ENCODE results near the gene MSLN. TPM values are rescaled to one million over a fixed set of nuclear protein-coding genes. Genes with fewer than 3 reads are reported as not detected.
A peak's percentile ranks its signal among the peaks of the same experiment; 100 is the strongest.

MSLN gene
- total and polyA plus RNA-seq, 2 experiments from 2014 or later, result 0.10 TPM; not detected in 1

GRCh38 chr16:720447-720989 lies 40.0 kb upstream of the MSLN start (continued):
- no peak for TF ChIP-seq ZNF462 (CRISPR knock-in tag; IDR thresholded peaks at IDR 0.05)

- no peaks in the 10 kb centered on the region for H3K9me2 ChIP-seq (ENCODE audit: insufficient read depth)
- Mint-ChIP-seq H3K36me3 (ENCODE audit: low read depth) (no peaks in the 10 kb centered on the region), H3K27ac (peak within 1 kb of the TSS; percentile 72), H3K4me1 (peaks cover 13% of the 10 kb centered on the region; the same call in 2 of the 3 replicates), H3K27me3 (ENCODE audit: insufficient read depth, low read depth, poor library complexity) (peaks cover 26% of the 10 kb centered on the region), H3K9me3 (no peaks in the 10 kb centered on the region), H3K4me3 (peak within 1 kb of the TSS; percentile 83)
- H3K79me2 ChIP-seq (replicated peaks; ENCODE audit: insufficient read depth), result no peaks in the 10 kb centered on the region
- DNase-seq (ENCODE audit: low spot score) (peak; percentile 97), ATAC-seq (peak; percentile 74)
- peaks cover 11% of the 10 kb centered on the region; the same call in 1 of the 2 replicates for H3K4me1 ChIP-seq (ENCODE audit: insufficient read depth)
- H2AFZ ChIP-seq, result 0 out of 2 replicates have a peak within 1 kb of the TSS, but pooled peaks have one; percentile 32
- H3K4me2 ChIP-seq, result peak within 1 kb of the TSS; percentile 97
- peak within 1 kb of the TSS; percentile 82 for H3K4me3 ChIP-seq
- no peaks in the 10 kb centered on the region for H3K36me3 ChIP-seq (ENCODE audit: insufficient read depth)
- H3K27me3 ChIP-seq (ENCODE audit: insufficient read depth), result peaks cover 25% of the 10 kb centered on the region
- H3K27ac ChIP-seq (ENCODE audit: low read depth), result 0 out of 2 replicates have a peak within 1 kb of the TSS, but pooled peaks have one; percentile 74
- no peaks in the 10 kb centered on the region for H4K20me1 ChIP-seq (replicated peaks; ENCODE audit: insufficient read depth)
- peak; percentile 7; the same call in 1 of the 2 replicates for TF ChIP-seq ETS1 (IDR thresholded peaks at IDR 0.05)
- TF ChIP-seq CREB1 (CRISPR knock-in tag; IDR thresholded peaks at IDR 0.05; ENCODE audit: low read depth), result peak; percentile 69
- TF ChIP-seq POLR2AphosphoS5 (IDR thresholded peaks at IDR 0.05; ENCODE audit: low read depth), result peak; percentile 70
- TF ChIP-seq ZNF331 (CRISPR knock-in tag; IDR thresholded peaks at IDR 0.05; ENCODE audit: low read depth), result no peak
- peaks cover 7% of the 10 kb centered on the region for H3F3A ChIP-seq (replicated peaks; ENCODE audit: low read depth)
Measured at GRCh38 chr16:720990-721764, 39.4 kb upstream of the MSLN start, which contains the start of gene ANTKMT. ANTKMT (plus strand) TSS chr16:721146; CDS start chr16:721275, 129 bp downstream.
